GM23338 (cell line): Measurements from ENCODE around the gene ADGRL3. TPM values are rescaled to one million over a fixed set of nuclear protein-coding genes. Genes with fewer than 3 reads are reported as not detected.

Experiments used
- CREB1 ChIP-seq: fragments of 250-450 bp; sonication (Bioruptor Pico); IDR thresholded peaks from 2 replicates; pipeline ENCODE4 v1.5.0; 2020; ENCODE audit warnings: low read depth, mild to moderate bottlenecking, moderate library complexity
- EZH2phosphoT487 ChIP-seq: fragments of 200-600 bp; sonication (generic); IDR thresholded peaks from one replicate; pipeline ENCODE4 v1.8.1; 2018; ENCODE audit warnings: antibody characterized with exemption; ENCODE audit not compliant: unreplicated experiment
- POLR2AphosphoS5 ChIP-seq: IDR thresholded peaks from 2 replicates; pipeline ENCODE4 v1.6.1; 2016; ENCODE audit warnings: antibody characterized with exemption, low read depth
- REST ChIP-seq: IDR thresholded peaks from one replicate; pipeline ENCODE4 v1.6.1; 2018; ENCODE audit warnings: antibody characterized with exemption; ENCODE audit not compliant: unreplicated experiment
- ZNF331 ChIP-seq: fragments of 250-450 bp; sonication (Bioruptor Pico); IDR thresholded peaks from 2 replicates; pipeline ENCODE4 v1.5.0; 2020; ENCODE audit warnings: low read depth, mild to moderate bottlenecking, moderate library complexity
- polyA plus RNA-seq: library from polyadenylated mRNA; unstranded; fragments of >200 nt; fragmentation: Nextera tagmentation; extraction: Ambion mirVana; gene quantifications from 2 replicates; pipeline ENCODE4 v1.2.1, GENCODE V29; 2016
- total RNA-seq: library from RNA; depleted of rRNA; stranded (reverse); fragments of >200 nt; shearing (Covaris generic); gene quantifications from 2 replicates; pipeline ENCODE4 v1.2.3, GENCODE V29; 2014
- TF ChIP-seq, protein P1 (sequence below): fragments of 250-450 bp; sonication (Bioruptor Pico); IDR thresholded peaks from 2 replicates; pipeline ENCODE4 v1.5.0; 2020; ENCODE audit warnings: mild to moderate bottlenecking, moderate library complexity
- TF ChIP-seq, protein P2 (sequence below): IDR thresholded peaks from 2 replicates; pipeline ENCODE4 v1.6.1; 2016; ENCODE audit warnings: antibody characterized with exemption
- TF ChIP-seq, protein P3 (sequence below), 2 experiments: fragments of 200-600 bp in 1 of 2; sonication (generic) in 1 of 2; conservative IDR thresholded peaks; 2 replicates each; pipeline versions ENCODE4 v1.5.1 to v1.6.1; 2016 to 2017; ENCODE audit warnings: antibody characterized with exemption in 2 of 2, low read depth in 2 of 2, mild to moderate bottlenecking in 2 of 2, moderate library complexity in 1 of 2

The ADGRL3 gene
- total and polyA plus RNA-seq, 2 experiments from 2014 or later, result 9.7 to 16.5 TPM

DNA sequence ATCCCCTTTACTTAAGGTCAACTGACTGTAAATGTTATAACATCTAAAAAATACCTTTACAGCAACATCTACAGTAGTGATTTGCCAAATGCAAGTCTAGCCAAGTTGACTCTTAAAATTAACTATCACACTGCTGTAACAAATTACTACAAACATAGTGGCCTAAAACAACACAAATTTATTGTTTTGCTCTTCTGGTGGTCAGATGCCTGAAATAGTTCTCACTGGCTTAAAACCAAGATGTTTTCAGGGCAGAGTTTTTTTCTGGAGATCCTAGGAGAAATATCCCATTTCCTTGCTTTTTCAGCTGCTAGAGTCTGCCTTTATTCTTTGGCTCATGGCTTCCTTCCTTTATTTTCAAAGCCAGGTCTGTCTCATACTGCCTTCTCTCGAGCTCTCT, 120.5 kb downstream of the ADGRL3 start (continued):
- TF ChIP-seq, protein P1, sequence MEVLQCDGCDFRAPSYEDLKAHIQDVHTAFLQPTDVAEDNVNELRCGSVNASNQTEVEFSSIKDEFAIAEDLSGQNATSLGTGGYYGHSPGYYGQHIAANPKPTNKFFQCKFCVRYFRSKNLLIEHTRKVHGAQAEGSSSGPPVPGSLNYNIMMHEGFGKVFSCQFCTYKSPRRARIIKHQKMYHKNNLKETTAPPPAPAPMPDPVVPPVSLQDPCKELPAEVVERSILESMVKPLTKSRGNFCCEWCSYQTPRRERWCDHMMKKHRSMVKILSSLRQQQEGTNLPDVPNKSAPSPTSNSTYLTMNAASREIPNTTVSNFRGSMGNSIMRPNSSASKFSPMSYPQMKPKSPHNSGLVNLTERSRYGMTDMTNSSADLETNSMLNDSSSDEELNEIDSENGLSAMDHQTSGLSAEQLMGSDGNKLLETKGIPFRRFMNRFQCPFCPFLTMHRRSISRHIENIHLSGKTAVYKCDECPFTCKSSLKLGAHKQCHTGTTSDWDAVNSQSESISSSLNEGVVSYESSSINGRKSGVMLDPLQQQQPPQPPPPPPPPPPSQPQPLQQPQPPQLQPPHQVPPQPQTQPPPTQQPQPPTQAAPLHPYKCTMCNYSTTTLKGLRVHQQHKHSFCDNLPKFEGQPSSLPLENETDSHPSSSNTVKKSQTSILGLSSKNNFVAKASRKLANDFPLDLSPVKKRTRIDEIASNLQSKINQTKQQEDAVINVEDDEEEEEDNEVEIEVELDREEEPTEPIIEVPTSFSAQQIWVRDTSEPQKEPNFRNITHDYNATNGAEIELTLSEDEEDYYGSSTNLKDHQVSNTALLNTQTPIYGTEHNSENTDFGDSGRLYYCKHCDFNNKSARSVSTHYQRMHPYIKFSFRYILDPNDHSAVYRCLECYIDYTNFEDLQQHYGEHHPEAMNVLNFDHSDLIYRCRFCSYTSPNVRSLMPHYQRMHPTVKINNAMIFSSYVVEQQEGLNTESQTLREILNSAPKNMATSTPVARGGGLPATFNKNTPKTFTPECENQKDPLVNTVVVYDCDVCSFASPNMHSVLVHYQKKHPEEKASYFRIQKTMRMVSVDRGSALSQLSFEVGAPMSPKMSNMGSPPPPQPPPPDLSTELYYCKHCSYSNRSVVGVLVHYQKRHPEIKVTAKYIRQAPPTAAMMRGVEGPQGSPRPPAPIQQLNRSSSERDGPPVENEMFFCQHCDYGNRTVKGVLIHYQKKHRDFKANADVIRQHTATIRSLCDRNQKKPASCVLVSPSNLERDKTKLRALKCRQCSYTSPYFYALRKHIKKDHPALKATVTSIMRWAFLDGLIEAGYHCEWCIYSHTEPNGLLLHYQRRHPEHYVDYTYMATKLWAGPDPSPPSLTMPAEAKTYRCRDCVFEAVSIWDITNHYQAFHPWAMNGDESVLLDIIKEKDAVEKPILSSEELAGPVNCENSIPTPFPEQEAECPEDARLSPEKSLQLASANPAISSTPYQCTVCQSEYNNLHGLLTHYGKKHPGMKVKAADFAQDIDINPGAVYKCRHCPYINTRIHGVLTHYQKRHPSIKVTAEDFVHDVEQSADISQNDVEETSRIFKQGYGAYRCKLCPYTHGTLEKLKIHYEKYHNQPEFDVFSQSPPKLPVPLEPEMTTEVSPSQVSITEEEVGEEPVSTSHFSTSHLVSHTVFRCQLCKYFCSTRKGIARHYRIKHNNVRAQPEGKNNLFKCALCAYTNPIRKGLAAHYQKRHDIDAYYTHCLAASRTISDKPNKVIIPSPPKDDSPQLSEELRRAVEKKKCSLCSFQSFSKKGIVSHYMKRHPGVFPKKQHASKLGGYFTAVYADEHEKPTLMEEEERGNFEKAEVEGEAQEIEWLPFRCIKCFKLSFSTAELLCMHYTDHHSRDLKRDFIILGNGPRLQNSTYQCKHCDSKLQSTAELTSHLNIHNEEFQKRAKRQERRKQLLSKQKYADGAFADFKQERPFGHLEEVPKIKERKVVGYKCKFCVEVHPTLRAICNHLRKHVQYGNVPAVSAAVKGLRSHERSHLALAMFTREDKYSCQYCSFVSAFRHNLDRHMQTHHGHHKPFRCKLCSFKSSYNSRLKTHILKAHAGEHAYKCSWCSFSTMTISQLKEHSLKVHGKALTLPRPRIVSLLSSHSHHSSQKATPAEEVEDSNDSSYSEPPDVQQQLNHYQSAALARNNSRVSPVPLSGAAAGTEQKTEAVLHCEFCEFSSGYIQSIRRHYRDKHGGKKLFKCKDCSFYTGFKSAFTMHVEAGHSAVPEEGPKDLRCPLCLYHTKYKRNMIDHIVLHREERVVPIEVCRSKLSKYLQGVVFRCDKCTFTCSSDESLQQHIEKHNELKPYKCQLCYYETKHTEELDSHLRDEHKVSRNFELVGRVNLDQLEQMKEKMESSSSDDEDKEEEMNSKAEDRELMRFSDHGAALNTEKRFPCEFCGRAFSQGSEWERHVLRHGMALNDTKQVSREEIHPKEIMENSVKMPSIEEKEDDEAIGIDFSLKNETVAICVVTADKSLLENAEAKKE, result no peak
- no peak for TF ChIP-seq REST
- TF ChIP-seq, protein P2, sequence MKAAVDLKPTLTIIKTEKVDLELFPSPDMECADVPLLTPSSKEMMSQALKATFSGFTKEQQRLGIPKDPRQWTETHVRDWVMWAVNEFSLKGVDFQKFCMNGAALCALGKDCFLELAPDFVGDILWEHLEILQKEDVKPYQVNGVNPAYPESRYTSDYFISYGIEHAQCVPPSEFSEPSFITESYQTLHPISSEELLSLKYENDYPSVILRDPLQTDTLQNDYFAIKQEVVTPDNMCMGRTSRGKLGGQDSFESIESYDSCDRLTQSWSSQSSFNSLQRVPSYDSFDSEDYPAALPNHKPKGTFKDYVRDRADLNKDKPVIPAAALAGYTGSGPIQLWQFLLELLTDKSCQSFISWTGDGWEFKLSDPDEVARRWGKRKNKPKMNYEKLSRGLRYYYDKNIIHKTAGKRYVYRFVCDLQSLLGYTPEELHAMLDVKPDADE, result no peak
- TF ChIP-seq ZNF331 (CRISPR knock-in tag), result no peak
- TF ChIP-seq POLR2AphosphoS5, result no peak
- TF ChIP-seq CREB1 (CRISPR knock-in tag), result no peak
- TF ChIP-seq, protein P3, sequence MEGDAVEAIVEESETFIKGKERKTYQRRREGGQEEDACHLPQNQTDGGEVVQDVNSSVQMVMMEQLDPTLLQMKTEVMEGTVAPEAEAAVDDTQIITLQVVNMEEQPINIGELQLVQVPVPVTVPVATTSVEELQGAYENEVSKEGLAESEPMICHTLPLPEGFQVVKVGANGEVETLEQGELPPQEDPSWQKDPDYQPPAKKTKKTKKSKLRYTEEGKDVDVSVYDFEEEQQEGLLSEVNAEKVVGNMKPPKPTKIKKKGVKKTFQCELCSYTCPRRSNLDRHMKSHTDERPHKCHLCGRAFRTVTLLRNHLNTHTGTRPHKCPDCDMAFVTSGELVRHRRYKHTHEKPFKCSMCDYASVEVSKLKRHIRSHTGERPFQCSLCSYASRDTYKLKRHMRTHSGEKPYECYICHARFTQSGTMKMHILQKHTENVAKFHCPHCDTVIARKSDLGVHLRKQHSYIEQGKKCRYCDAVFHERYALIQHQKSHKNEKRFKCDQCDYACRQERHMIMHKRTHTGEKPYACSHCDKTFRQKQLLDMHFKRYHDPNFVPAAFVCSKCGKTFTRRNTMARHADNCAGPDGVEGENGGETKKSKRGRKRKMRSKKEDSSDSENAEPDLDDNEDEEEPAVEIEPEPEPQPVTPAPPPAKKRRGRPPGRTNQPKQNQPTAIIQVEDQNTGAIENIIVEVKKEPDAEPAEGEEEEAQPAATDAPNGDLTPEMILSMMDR (conservative IDR thresholded peaks at IDR 0.05; ENCODE audit: low read depth in 2 of 2), result no peak
- no peak for TF ChIP-seq EZH2phosphoT487
